Astrocyte of the cerebellum (primary cell): ENCODE data around the gene CDC37L1.

Experiments used
- DNase-seq: peaks from one replicate; pipeline ENCODE4 v3.0.0-alpha.2; 2011; ENCODE audit warnings: low read depth
- H3K4me3 ChIP-seq: 2 replicates; pipeline ENCODE4 v1.5.1; 2011; ENCODE audit warnings: mild to moderate bottlenecking, low read depth, low read length, moderate library complexity
- CTCF ChIP-seq: IDR thresholded peaks from 2 replicates; pipeline ENCODE4 v1.5.1; 2012; ENCODE audit warnings: low read length, low read depth, moderate library complexity, mild to moderate bottlenecking; ENCODE audit errors: missing control alignments
- in situ Hi-C: cut with HindIII; loops from 2 replicates; pipeline ENCODE4 v1.10.0; 2017; ENCODE audit warnings: low sequenced_read_pairs

CDC37L1 gene

GRCh38 chr9:4678679-4679267, 596 bp upstream of the CDC37L1 start:
- in situ Hi-C loops = no loop called here
- TF ChIP-seq CTCF = no peak
- peak overlapping the region; percentile 90 for H3K4me3 ChIP-seq
- DNase-seq = no peak

GRCh38 chr9:4680173-4680525, 780 bp downstream of the CDC37L1 start:
- DNase-seq = no peak
- in situ Hi-C loops = no loop called here
- TF ChIP-seq CTCF = no peak
- H3K4me3 ChIP-seq = peak overlapping the region; percentile 90

- peak overlapping the region; percentile 90 for H3K4me3 ChIP-seq
- in situ Hi-C loops = no loop called here
- TF ChIP-seq CTCF = no peak
- DNase-seq = no peak
These were observed 1.4 kb downstream of the CDC37L1 start for GRCh38 chr9:4680750-4681149.

- in situ Hi-C loops = no loop called here
- no peak for TF ChIP-seq CTCF
- no peak overlapping the region for H3K4me3 ChIP-seq
- DNase-seq = no peak
These were observed 5.5 kb downstream of the CDC37L1 start for GRCh38 chr9:4684820-4685219.

GRCh38 chr9:4686112-4686511, 6.7 kb downstream of the CDC37L1 start:
- TF ChIP-seq CTCF = no peak
- in situ Hi-C loops = no loop called here
- H3K4me3 ChIP-seq = no peak overlapping the region
- DNase-seq = no peak

GRCh38 chr9:4686584-4686983, 7.2 kb downstream of the CDC37L1 start:
- DNase-seq = no peak
- no peak for TF ChIP-seq CTCF
- in situ Hi-C loops = no loop called here
- H3K4me3 ChIP-seq = no peak overlapping the region

- in situ Hi-C loops = no loop called here
- no peak for TF ChIP-seq CTCF
- no peak overlapping the region for H3K4me3 ChIP-seq
- DNase-seq = no peak
These were observed 9.7 kb downstream of the CDC37L1 start for GRCh38 chr9:4689021-4689420.
